Naive thymus-derived CD4-positive, alpha-beta T cell (primary cell): Measurements from ENCODE around the gene CHRNA10. TPM values are rescaled to one million over a fixed set of nuclear protein-coding genes. Genes with fewer than 3 reads are reported as not detected.
"Not testable (repeated sequence)": the region's sequence is repeated elsewhere in the genome, so short reads cannot be mapped to it uniquely, and the experiment has no call there.

Experiments
- ATAC-seq: fragments of 150-1000 bp; cut with Tn5 transposase; 2 replicates; pipeline ENCODE4 v1.10.0; 2021; ENCODE audit warnings: mild to moderate bottlenecking, moderate library complexity
- CTCF ChIA-PET: fragments of 350-600 bp; sonication (Branson Sonifier 250); formaldehyde crosslinking; loops from one replicate; lab custom pipeline; 2021; ENCODE audit warnings: antibody characterized with exemption; lab: Charles Lee
- POLR2A ChIA-PET: fragments of 350-600 bp; sonication (Branson Sonifier 250); formaldehyde crosslinking; loops from one replicate; lab custom pipeline; 2021; ENCODE audit warnings: antibody characterized with exemption, inconsistent platforms; lab: Charles Lee
- DNase-seq, 9 donors: peaks; one replicate each; pipeline versions ENCODE4 v3.0.0 to v3.0.0-alpha.2; 2020 to 2022; ENCODE audit warnings: mixed read lengths in 1 of 9
- H3K27ac ChIP-seq: one replicate; pipeline ENCODE4 v1.7.0; 2013; ENCODE audit warnings: mild to moderate bottlenecking, low read depth, low read length, moderate library complexity
- H3K27me3 ChIP-seq, 2 donors: one replicate each; pipeline ENCODE4 v1.7.0; 2013; ENCODE audit warnings: low read length in 2 of 2, mild to moderate bottlenecking in 2 of 2, moderate library complexity in 2 of 2; ENCODE audit not compliant: control insufficient read depth in 2 of 2, insufficient read depth in 2 of 2
- H3K36me3 ChIP-seq, 3 experiments: 1 replicate in 2 of 3; 2 replicates in 1 of 3; pipeline ENCODE4 v1.7.0; 2013; ENCODE audit warnings: low read length in 3 of 3, mild to moderate bottlenecking in 3 of 3, moderate library complexity in 1 of 3; ENCODE audit not compliant: insufficient read depth in 3 of 3, control insufficient read depth in 2 of 3
- H3K4me1 ChIP-seq, 2 donors: one replicate each; pipeline ENCODE4 v1.7.0; 2013; ENCODE audit warnings: low read length in 2 of 2, mild to moderate bottlenecking in 2 of 2, moderate library complexity in 1 of 2; ENCODE audit not compliant: control insufficient read depth in 2 of 2, insufficient read depth in 2 of 2
- H3K4me3 ChIP-seq: 2 replicates; pipeline ENCODE4 v1.7.0; 2013; ENCODE audit warnings: mild to moderate bottlenecking, low read length
- H3K9me3 ChIP-seq, 3 experiments: 1 replicate in 2 of 3; 2 replicates in 1 of 3; pipeline ENCODE4 v1.7.0; 2013; ENCODE audit warnings: low read length in 3 of 3; ENCODE audit not compliant: control insufficient read depth in 2 of 3
- H3K27ac Mint-ChIP-seq, 9 donors: one replicate each; pipeline ENCODE4 v1.8.0; 2020 to 2022; ENCODE audit warnings: mixed read lengths in 9 of 9, mild to moderate bottlenecking in 8 of 9, moderate library complexity in 5 of 9, inconsistent platforms in 2 of 9
- H3K27me3 Mint-ChIP-seq, 5 donors: one replicate each; pipeline ENCODE4 v1.8.0; 2021 to 2022; ENCODE audit warnings: mixed read lengths in 5 of 5, mild to moderate bottlenecking in 1 of 5
- H3K36me3 Mint-ChIP-seq, 5 donors: one replicate each; pipeline ENCODE4 v1.8.0; 2020 to 2022; ENCODE audit warnings: mixed read lengths in 5 of 5, mild to moderate bottlenecking in 3 of 5, inconsistent platforms in 1 of 5
- H3K4me1 Mint-ChIP-seq, 7 donors: one replicate each; pipeline ENCODE4 v1.8.0; 2020 to 2022; ENCODE audit warnings: mixed read lengths in 7 of 7, mild to moderate bottlenecking in 3 of 7, inconsistent platforms in 1 of 7
- H3K4me3 Mint-ChIP-seq, 10 donors: one replicate each; pipeline ENCODE4 v1.8.0; 2020 to 2022; ENCODE audit warnings: mild to moderate bottlenecking in 10 of 10, mixed read lengths in 10 of 10, moderate library complexity in 6 of 10, inconsistent platforms in 2 of 10
- H3K9me3 Mint-ChIP-seq, 11 donors: one replicate each; pipeline ENCODE4 v1.8.0; 2020 to 2022; ENCODE audit warnings: mixed read lengths in 11 of 11, mild to moderate bottlenecking in 4 of 11, inconsistent platforms in 1 of 11, moderate library complexity in 1 of 11
- intact Hi-C, 2 donors: fragments of 100-400 bp; cut with micrococcal nuclease; formaldehyde crosslinking; loops; one replicate each; pipeline ENCODE4 v1.15.1; 2023
- polyA plus RNA-seq, 2 donors: library from polyadenylated mRNA; unstranded; fragments of 300-500 nt; fragmentation: Illumina TruSeq; gene quantifications; one replicate each; pipeline ENCODE4 v1.2.3, GENCODE V29; 2021
- total RNA-seq, 6 experiments: library from RNA in 5 of 6; stranded (reverse) in 5 of 6; gene quantifications; 1 replicate in 5 of 6; 2 replicates in 1 of 6; pipeline ENCODE4 v1.2.3 and lab custom pipeline; 2021 to 2026

CHRNA10 gene
- total and polyA plus RNA-seq, 7 experiments from 2014 or later: 0.24 to 5.8 (median 1.7) TPM; not detected in 1

DNA sequence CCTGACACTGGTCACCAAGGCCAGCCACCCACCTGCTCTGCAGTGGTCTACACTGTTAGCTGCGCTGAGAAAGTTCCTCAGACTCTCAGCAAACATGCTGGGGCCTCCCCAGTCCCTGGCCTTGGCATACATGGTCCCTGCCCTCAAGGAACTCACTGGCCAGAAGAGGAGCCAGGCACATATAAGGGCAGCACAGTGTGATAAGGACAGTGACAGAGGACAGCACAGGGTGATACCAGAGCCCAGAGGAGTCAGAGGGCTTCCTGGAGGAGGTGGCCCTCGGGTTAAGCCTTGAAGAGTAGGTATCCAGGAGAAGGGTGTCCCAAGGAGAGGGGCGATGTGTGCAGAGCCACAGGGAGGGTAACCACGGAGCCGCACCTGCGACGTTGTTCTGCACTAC is 25.6 kb downstream of the CHRNA10 start:
- CTCF ChIA-PET: no interaction called here
- DNase-seq (no peak), ATAC-seq (no peak)
- H3K27me3 ChIP-seq: peaks cover 0 to 3% of the 10 kb centered on the region in 2 donors
- H3K4me1 ChIP-seq: peaks cover 7 to 11% of the 10 kb centered on the region in 2 donors
- Mint-ChIP-seq H3K4me3 (no peak overlapping the region), H3K9me3 (peaks cover 0 to 3% (median 0%) of the 10 kb centered on the region in 11 donors), H3K27me3 (peaks cover 48 to 69% (median 63%) of the 10 kb centered on the region in 5 donors), H3K27ac (no peak overlapping the region), H3K36me3 (peaks cover 0 to 5% (median 0%) of the 10 kb centered on the region in 5 donors), H3K4me1 (peaks cover 5 to 14% (median 8%) of the 10 kb centered on the region in 7 donors)
- no peak overlapping the region for H3K4me3 ChIP-seq
- POLR2A ChIA-PET: no interaction called here
- H3K36me3 ChIP-seq: no peaks in the 10 kb centered on the region
- H3K27ac ChIP-seq: no peak overlapping the region
- no peaks in the 10 kb centered on the region for H3K9me3 ChIP-seq
- intact Hi-C loops: no loop called here

DNA sequence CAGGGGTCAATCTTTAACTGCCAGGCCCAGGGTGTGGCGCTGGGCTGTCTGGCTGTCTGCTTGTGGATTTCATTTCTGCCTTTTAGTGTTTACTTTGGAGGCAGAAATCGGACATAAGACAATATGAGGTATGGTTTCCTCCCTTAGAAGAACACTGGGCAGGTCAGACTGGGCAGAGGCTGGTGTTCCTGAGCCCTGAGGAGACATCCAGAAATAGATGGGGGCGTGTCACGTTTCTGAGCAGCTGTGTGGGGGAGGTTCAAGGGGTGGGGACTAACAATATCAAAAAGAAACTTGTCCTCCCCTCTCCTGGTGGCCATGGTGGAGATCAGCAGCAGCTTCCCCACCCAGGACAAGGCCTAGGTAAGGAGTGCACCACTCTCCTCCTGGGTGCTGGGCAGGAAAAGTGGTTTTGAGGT is 26.4 kb downstream of the CHRNA10 start, which contains the start of gene ART1:
ART1 (plus strand) TSS at position 312 of the 419 bp plus-strand sequence. CDS start 14,086 bp downstream, outside the sequence.
- Mint-ChIP-seq H3K4me1 (peaks cover 5 to 14% (median 8%) of the 10 kb centered on the region in 7 donors), H3K9me3 (peaks cover 0 to 3% (median 0%) of the 10 kb centered on the region in 11 donors), H3K27ac (no peak within 1 kb of the TSS), H3K36me3 (peaks cover 0 to 5% (median 0%) of the 10 kb centered on the region in 5 donors), H3K27me3 (peaks cover 40 to 67% (median 61%) of the 10 kb centered on the region in 5 donors), H3K4me3 (peak within 1 kb of the TSS in 1 of 10 donors; percentile 17)
- Histone ChIP-seq H3K36me3 (no peaks in the 10 kb centered on the region), H3K27ac (no peak within 1 kb of the TSS), H3K4me1 (peaks cover 7 to 11% of the 10 kb centered on the region in 2 donors), H3K9me3 (no peaks in the 10 kb centered on the region), H3K4me3 (no peak within 1 kb of the TSS), H3K27me3 (peaks cover 0 to 3% of the 10 kb centered on the region in 2 donors)
- CTCF ChIA-PET: no interaction called here
- ATAC-seq (no peak), DNase-seq (no peak)
- intact Hi-C loops: no loop called here
- POLR2A ChIA-PET: no interaction called here

DNA sequence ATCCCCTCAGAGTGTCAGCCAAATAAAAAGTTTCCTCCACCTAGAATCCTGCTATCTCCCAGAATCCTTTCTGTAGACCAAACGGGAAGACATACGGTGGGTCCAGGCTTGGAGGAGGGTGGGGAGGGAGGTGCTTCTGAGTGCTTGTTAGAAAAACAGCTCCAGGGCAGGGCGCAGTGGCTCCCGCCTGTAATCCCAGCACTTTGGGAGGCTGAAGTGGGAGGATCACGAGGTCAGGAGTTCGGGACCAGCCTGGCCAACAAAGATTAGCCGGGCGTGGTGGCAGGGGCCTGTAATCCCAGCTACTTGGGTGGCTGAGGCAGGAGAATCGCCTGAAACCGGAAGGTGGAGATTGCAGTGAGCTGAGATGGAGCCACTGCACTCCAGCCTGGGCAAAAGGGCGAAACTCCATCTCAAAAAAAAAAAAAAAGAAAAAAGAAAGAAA is 28.1 kb downstream of the CHRNA10 start:
- H3K4me1 Mint-ChIP-seq: peaks cover 5 to 14% (median 8%) of the 10 kb centered on the region in 7 donors
- H3K27me3 ChIP-seq, intact Hi-C loops, CTCF ChIA-PET, DNase-seq, ATAC-seq, H3K9me3 ChIP-seq, H3K36me3 ChIP-seq, POLR2A ChIA-PET, H3K27ac ChIP-seq, H3K36me3 Mint-ChIP-seq, H3K9me3 Mint-ChIP-seq: not testable (repeated sequence)
- H3K4me1 ChIP-seq: peaks cover 7 to 11% of the 10 kb centered on the region in 2 donors
- peak overlapping the region; percentile 57 for H3K4me3 ChIP-seq
- H3K27ac Mint-ChIP-seq: peak overlapping the region in 1 of 9 donors; percentile 9
- H3K4me3 Mint-ChIP-seq: peak overlapping the region in 8 of 10 donors; percentile 79 to 85 (median 82)
- peaks cover 23 to 53% (median 44%) of the 10 kb centered on the region in 5 donors for H3K27me3 Mint-ChIP-seq

DNA sequence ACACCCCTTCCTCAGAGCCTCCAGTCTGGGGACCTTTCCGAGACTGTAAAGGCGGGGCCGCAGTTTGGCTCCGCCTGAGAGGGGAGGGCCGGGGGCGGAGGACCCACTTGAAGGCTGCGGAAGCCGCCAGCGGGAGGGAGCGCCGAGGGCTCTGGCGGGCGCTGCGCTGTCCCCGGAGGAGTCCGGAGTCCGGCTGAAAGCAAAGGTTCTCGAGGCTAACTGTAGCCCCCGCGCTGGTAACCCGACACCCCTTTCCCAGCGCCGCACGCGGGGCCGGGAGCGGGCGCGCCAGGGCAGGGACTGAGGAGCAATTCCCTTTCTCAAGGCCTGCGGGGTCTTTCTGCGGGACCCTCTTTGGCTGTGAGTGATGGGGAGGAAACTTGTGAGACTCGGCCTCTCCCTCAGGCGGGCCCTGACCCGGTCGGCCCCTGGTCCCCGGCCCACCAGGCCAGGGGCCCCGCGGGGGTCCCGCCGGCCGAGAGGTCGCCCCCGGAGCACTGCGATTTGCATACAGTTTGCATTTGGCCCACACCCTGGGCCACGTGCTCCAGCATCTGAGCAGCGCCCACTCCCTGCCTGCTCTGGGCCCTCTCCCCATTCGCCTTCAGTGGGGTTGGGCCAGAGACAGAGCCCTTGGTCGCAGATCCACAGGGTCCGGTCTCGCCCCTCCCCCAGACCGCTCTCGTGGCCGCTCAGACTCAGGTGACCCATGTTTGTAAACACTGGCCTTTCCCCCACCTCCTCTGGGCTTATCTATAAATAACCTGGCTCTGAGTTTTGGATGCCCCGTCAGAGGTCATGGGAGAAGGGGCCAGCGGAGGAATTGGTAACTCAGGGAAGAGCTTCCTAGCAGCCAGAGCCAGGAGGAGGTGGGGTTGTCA is 28.9 kb downstream of the CHRNA10 start:
- peaks cover 0 to 3% of the 10 kb centered on the region in 2 donors for H3K27me3 ChIP-seq
- Mint-ChIP-seq H3K27me3 (peaks cover 21 to 50% (median 40%) of the 10 kb centered on the region in 5 donors), H3K36me3 (peaks cover 0 to 5% (median 0%) of the 10 kb centered on the region in 5 donors), H3K4me1 (peaks cover 5 to 14% (median 8%) of the 10 kb centered on the region in 7 donors), H3K27ac (peak overlapping the region in 2 of 9 donors; percentile 9 to 39), H3K9me3 (peaks cover 0 to 5% (median 0%) of the 10 kb centered on the region in 11 donors), H3K4me3 (peak overlapping the region; percentile 63 to 85 (median 82))
- no peaks in the 10 kb centered on the region for H3K36me3 ChIP-seq
- peaks cover 7 to 11% of the 10 kb centered on the region in 2 donors for H3K4me1 ChIP-seq
- no peaks in the 10 kb centered on the region for H3K9me3 ChIP-seq
- DNase-seq (peak; percentile 50 to 81 (median 68)), ATAC-seq (peak; percentile 97)
- ChIA-PET CTCF (no interaction called here), POLR2A (no interaction called here)
- peak overlapping the region; percentile 57 for H3K4me3 ChIP-seq
- intact Hi-C loops: no loop called here
- H3K27ac ChIP-seq: no peak overlapping the region

DNA sequence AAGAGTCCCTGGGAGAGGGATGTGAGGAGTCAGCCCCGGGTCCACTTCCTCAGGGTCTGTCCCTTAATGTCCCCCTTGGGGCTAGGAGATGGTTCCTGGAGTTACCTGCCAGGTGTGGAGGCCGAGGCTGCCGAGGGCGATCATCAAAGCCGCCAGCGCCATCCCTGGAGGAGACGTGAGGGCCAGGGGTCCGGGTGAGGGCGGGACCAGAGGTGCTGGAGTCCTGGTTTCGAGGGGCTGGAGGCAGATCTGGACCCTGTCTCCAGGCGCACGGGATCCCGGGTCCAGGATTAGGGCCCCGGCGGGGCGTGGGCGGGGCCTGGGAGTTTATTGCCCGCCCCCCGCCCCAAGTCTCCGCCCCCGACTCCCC is 29.5 kb downstream of the CHRNA10 start, which contains the start of gene ART5:
ART5 (minus strand) TSS at position 292 of the 370 bp plus-strand sequence; CDS start at position 162, 130 bp downstream.
- Histone ChIP-seq H3K9me3 (no peaks in the 10 kb centered on the region), H3K4me1 (peaks cover 7 to 11% of the 10 kb centered on the region in 2 donors), H3K36me3 (no peaks in the 10 kb centered on the region), H3K27ac (no peak within 1 kb of the TSS), H3K4me3 (peak within 1 kb of the TSS; percentile 57), H3K27me3 (peaks cover 0 to 3% of the 10 kb centered on the region in 2 donors)
- intact Hi-C loops: no loop called here
- Mint-ChIP-seq H3K36me3 (peaks cover 0 to 5% (median 0%) of the 10 kb centered on the region in 5 donors), H3K9me3 (peaks cover 0 to 5% (median 0%) of the 10 kb centered on the region in 11 donors), H3K27me3 (peaks cover 20 to 48% (median 38%) of the 10 kb centered on the region in 5 donors), H3K27ac (peak within 1 kb of the TSS in 5 of 9 donors; percentile 39 to 79 (median 48)), H3K4me1 (peaks cover 5 to 14% (median 8%) of the 10 kb centered on the region in 7 donors), H3K4me3 (peak within 1 kb of the TSS; percentile 63 to 85 (median 82))
- ChIA-PET POLR2A (no interaction called here), CTCF (no interaction called here)
- peak in 1 of 9 donors; percentile 4 for DNase-seq
- ATAC-seq: no peak

DNA sequence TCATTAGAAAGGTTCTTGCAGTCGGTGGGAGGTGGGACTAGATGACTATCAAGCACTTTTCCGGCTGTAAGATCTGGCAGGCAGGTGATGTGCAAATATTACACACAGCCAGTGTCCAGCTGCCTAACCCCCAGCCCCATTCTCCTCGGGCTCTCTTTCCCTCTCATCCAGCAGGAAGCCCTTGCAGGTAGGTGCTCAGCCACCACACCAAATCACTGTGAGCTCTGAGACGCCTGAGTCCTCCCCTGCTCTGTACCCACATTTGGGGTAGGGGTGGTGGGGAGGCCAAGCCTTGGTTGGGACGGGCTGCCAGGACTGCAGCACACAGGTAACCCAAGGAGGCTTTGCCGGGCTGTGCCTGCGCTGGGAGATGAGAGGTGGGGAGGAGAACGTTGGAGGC is 30.0 kb downstream of the CHRNA10 start:
- H3K27ac ChIP-seq: no peak overlapping the region
- H3K4me1 ChIP-seq: peaks cover 7 to 11% of the 10 kb centered on the region in 2 donors
- Mint-ChIP-seq H3K4me3 (peak overlapping the region; percentile 48 to 85 (median 72)), H3K27ac (peak overlapping the region in 4 of 9 donors; percentile 47 to 79 (median 54)), H3K4me1 (peaks cover 5 to 14% (median 8%) of the 10 kb centered on the region in 7 donors), H3K9me3 (peaks cover 0 to 5% (median 0%) of the 10 kb centered on the region in 11 donors), H3K27me3 (peaks cover 16 to 46% (median 33%) of the 10 kb centered on the region in 5 donors), H3K36me3 (peaks cover 0 to 5% (median 0%) of the 10 kb centered on the region in 5 donors)
- ATAC-seq: no peak
- ChIA-PET POLR2A (no interaction called here), CTCF (no interaction called here)
- peaks cover 0 to 3% of the 10 kb centered on the region in 2 donors for H3K27me3 ChIP-seq
- no peaks in the 10 kb centered on the region for H3K9me3 ChIP-seq
- H3K36me3 ChIP-seq: no peaks in the 10 kb centered on the region
- intact Hi-C loops: no loop called here
- no peak for DNase-seq
- no peak overlapping the region for H3K4me3 ChIP-seq
